Neutrophil (primary cell): ENCODE results near the gene RAB26.

Experiments
- H3K27ac ChIP-seq: fragments of 200-600 bp; sonication (generic); 2 replicates; pipeline ENCODE4 v1.5.1; 2016; ENCODE audit warnings: mild to moderate bottlenecking, moderate library complexity
- H3K27me3 ChIP-seq: fragments of 200-600 bp; sonication (generic); 2 replicates; pipeline ENCODE4 v1.6.0; 2016; ENCODE audit warnings: mild to moderate bottlenecking
- H3K36me3 ChIP-seq: fragments of 200-600 bp; sonication (generic); 2 replicates; pipeline ENCODE4 v1.5.1; 2017
- H3K4me1 ChIP-seq, 2 experiments: fragments of 200-600 bp in 1 of 2; sonication (generic) in 1 of 2; 1 replicate in 1 of 2; 2 replicates in 1 of 2; pipeline versions ENCODE4 v1.5.1 to v1.6.1; 2013 to 2016; ENCODE audit warnings: low read depth in 1 of 2, low read length in 1 of 2, mild to moderate bottlenecking in 1 of 2, moderate library complexity in 1 of 2; ENCODE audit not compliant: control insufficient read depth in 1 of 2, insufficient read depth in 1 of 2
- H3K4me3 ChIP-seq, 2 experiments: fragments of 200-600 bp in 1 of 2; sonication (generic) in 1 of 2; 1 replicate in 1 of 2; 2 replicates in 1 of 2; pipeline ENCODE4 v1.5.1; 2013 to 2016; ENCODE audit warnings: low read depth in 1 of 2, low read length in 1 of 2, mild to moderate bottlenecking in 1 of 2, moderate library complexity in 1 of 2
- H3K9me3 ChIP-seq: fragments of 200-600 bp; sonication (generic); 2 replicates; pipeline ENCODE4 v1.5.1; 2016
- CTCF ChIP-seq: fragments of 200-600 bp; sonication (generic); IDR thresholded peaks from 2 replicates; pipeline ENCODE4 v1.5.1; 2016; ENCODE audit warnings: antibody characterized with exemption

RAB26 gene

GRCh38 chr16:2150418-2151187 is 2.2 kb downstream of the RAB26 start:
- no peak for TF ChIP-seq CTCF
- H3K4me1 ChIP-seq: peaks cover 33 to 37% of the 10 kb centered on the region in 2 experiments
- H3K27ac ChIP-seq: no peak overlapping the region
- H3K36me3 ChIP-seq: peaks cover 3% of the 10 kb centered on the region
- no peaks in the 10 kb centered on the region for H3K9me3 ChIP-seq
- H3K27me3 ChIP-seq: peaks cover 49% of the 10 kb centered on the region
- H3K4me3 ChIP-seq: no peak overlapping the region

GRCh38 chr16:2151188-2152091 is 3.0 kb downstream of the RAB26 start:
- H3K36me3 ChIP-seq: peaks cover 3% of the 10 kb centered on the region
- H3K4me3 ChIP-seq: no peak overlapping the region
- peaks cover 44% of the 10 kb centered on the region for H3K27me3 ChIP-seq
- H3K27ac ChIP-seq: no peak overlapping the region
- H3K4me1 ChIP-seq: peaks cover 39 to 42% of the 10 kb centered on the region in 2 experiments
- H3K9me3 ChIP-seq: no peaks in the 10 kb centered on the region
- TF ChIP-seq CTCF: no peak

DNA sequence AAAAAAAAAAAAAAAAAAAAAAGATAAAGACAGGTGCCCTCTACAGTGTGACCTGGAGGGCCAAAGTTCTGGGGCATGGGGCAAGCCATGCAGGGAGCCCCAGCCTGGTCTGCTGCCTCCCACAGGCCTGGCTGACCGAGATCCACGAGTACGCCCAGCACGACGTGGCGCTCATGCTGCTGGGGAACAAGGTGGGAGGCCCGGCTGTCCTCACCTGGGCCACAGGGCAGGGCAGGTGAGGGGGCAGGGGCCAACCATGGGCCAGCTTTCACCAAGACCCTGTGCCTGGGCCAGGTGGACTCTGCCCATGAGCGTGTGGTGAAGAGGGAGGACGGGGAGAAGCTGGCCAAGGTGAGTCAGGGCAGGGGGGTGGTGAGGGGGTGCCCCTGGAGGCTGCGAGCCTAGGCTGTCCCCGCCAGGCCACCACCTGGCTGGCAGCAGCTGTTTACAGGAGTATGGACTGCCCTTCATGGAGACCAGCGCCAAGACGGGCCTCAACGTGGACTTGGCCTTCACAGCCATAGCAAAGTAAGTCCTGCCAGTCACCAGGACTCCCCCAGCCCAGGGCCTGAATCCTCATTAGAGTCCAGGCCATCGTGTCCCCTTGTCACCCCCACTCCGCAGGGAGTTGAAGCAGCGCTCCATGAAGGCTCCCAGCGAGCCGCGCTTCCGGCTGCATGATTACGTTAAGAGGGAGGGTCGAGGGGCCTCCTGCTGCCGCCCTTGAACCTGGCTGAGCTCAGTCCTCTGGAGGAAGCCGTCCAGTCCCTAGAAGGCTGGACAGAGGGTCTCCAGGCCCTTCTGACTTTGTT is 4.5 kb downstream of the RAB26 start:
- H3K36me3 ChIP-seq: peaks cover 3% of the 10 kb centered on the region
- H3K4me1 ChIP-seq: peaks cover 48 to 52% of the 10 kb centered on the region in 2 experiments
- H3K27ac ChIP-seq: no peak overlapping the region
- no peak for TF ChIP-seq CTCF
- peaks cover 29% of the 10 kb centered on the region for H3K27me3 ChIP-seq
- no peaks in the 10 kb centered on the region for H3K9me3 ChIP-seq
- peak overlapping the region in 1 of 2 experiments; percentile 86 for H3K4me3 ChIP-seq

- Histone ChIP-seq H3K27me3 (peaks cover 12% of the 10 kb centered on the region), H3K27ac (peak overlapping the region; percentile 88), H3K4me1 (peaks cover 40 to 41% of the 10 kb centered on the region in 2 experiments), H3K9me3 (no peaks in the 10 kb centered on the region), H3K36me3 (peaks cover 3% of the 10 kb centered on the region), H3K4me3 (peak overlapping the region; percentile 86)
- TF ChIP-seq CTCF: no peak
Measured at GRCh38 chr16:2154533-2155090, 6.2 kb downstream of the RAB26 start.
